A549 (cell line): ENCODE results near the gene GPS1. TPM values are rescaled to one million over a fixed set of nuclear protein-coding genes. Genes with fewer than 3 reads are reported as not detected.

Experiments
- ATAC-seq, 2 experiments: fragments of 200-7000 bp in 1 of 2; fragments of >200 bp in 1 of 2; cut with Nextera tagmentation in 1 of 2; cut with Tn5 transposase in 1 of 2; 3 replicates each; pipeline versions ENCODE4 v1.8.0 to v1.9.1; 2018 to 2020; ENCODE audit warnings: mild to moderate bottlenecking in 1 of 2, moderate library complexity in 1 of 2
- CTCF ChIA-PET: fragments of 300-600 bp; sonication (Branson Sonifier 250); formaldehyde crosslinking; extraction: SDS; loops from one replicate; lab custom pipeline; 2021; ENCODE audit warnings: antibody characterized with exemption, inconsistent platforms; lab: Yijun Ruan, JAX
- POLR2A ChIA-PET: fragments of 350-600 bp; formaldehyde crosslinking; extraction: SDS; loops from one replicate; lab custom pipeline; 2021; ENCODE audit warnings: antibody characterized with exemption, inconsistent platforms; lab: Yijun Ruan, JAX
- DNase-seq, 2 experiments: peaks; one replicate each; pipeline versions ENCODE4 v3.0.0 to v3.0.0-alpha.2; 2011 to 2016; ENCODE audit warnings: low read depth in 1 of 2, low spot score in 1 of 2
- FAIRE-seq: peaks from 2 replicates; lab custom pipeline; 2011; peaks lifted over from hg19 to GRCh38; lab: Jason Lieb, UNC
- H3K27ac ChIP-seq, 2 experiments: fragments of >200 bp; sonication (Bioruptor Twin); formaldehyde crosslinking; 3 replicates each; pipeline ENCODE4 v1.5.1; 2016 to 2017
- H3K4me1 ChIP-seq: fragments of >200 bp; sonication (Bioruptor Twin); formaldehyde crosslinking; 3 replicates; pipeline ENCODE4 v1.6.1; 2016
- H3K4me2 ChIP-seq: fragments of >200 bp; sonication (Bioruptor Twin); formaldehyde crosslinking; 3 replicates; pipeline ENCODE4 v1.6.1; 2016
- H3K4me3 ChIP-seq: fragments of >200 bp; sonication (Bioruptor Twin); formaldehyde crosslinking; 3 replicates; pipeline ENCODE4 v1.5.1; 2016
- H3K9me3 ChIP-seq: fragments of >200 bp; sonication (Bioruptor Twin); formaldehyde crosslinking; 3 replicates; pipeline ENCODE4 v1.6.1; 2016
- ATOH8 ChIP-seq: fragments of 250-450 bp; sonication (Bioruptor Pico); IDR thresholded peaks from 2 replicates; pipeline ENCODE4 v1.5.0; 2020; ENCODE audit warnings: low read depth, mild to moderate bottlenecking, moderate library complexity
- EHF ChIP-seq: fragments of 250-450 bp; sonication (Bioruptor Pico); IDR thresholded peaks from 2 replicates; pipeline ENCODE4 v1.5.0; 2020; ENCODE audit warnings: mild to moderate bottlenecking
- EHMT2 ChIP-seq: fragments of 200-600 bp; sonication (generic); IDR thresholded peaks from 2 replicates; pipeline ENCODE4 v1.6.1; 2016; ENCODE audit warnings: antibody characterized with exemption, low read depth, mild to moderate bottlenecking, moderate library complexity
- ELK1 ChIP-seq: fragments of 150-350 bp; IDR thresholded peaks from 2 replicates; pipeline ENCODE4 v1.6.1; 2014; ENCODE audit warnings: low read depth, mild to moderate bottlenecking, low read length
- FOSL2 ChIP-seq, 2 experiments: fragments of 450-650 bp in 1 of 2; fragments of >200 bp in 1 of 2; sonication (Bioruptor Twin) in 1 of 2; formaldehyde crosslinking; IDR thresholded peaks; 2 replicates each; pipeline versions ENCODE4 v1.5.0 to v1.6.1; 2016 to 2020; ENCODE audit warnings: mild to moderate bottlenecking in 1 of 2, moderate library complexity in 1 of 2
- HDAC2 ChIP-seq: fragments of 200-600 bp; sonication (generic); IDR thresholded peaks from 2 replicates; pipeline ENCODE4 v1.6.1; 2016
- HMGXB4 ChIP-seq: fragments of 250-450 bp; sonication (Bioruptor Pico); IDR thresholded peaks from 2 replicates; pipeline ENCODE4 v1.5.0; 2021; ENCODE audit warnings: mild to moderate bottlenecking, moderate library complexity, borderline replicate concordance
- KDM1A ChIP-seq: fragments of 200-600 bp; sonication (generic); IDR thresholded peaks from 2 replicates; pipeline ENCODE4 v1.6.1; 2016; ENCODE audit warnings: low read depth, mild to moderate bottlenecking
- KDM5A ChIP-seq: fragments of 200-600 bp; sonication (generic); IDR thresholded peaks from 2 replicates; pipeline ENCODE4 v1.6.1; 2016; ENCODE audit warnings: antibody characterized with exemption, mild to moderate bottlenecking
- MAFK ChIP-seq: fragments of 450-650 bp; IDR thresholded peaks from 2 replicates; pipeline ENCODE4 v1.6.1; 2014; ENCODE audit not compliant: partially characterized antibody
- MAX ChIP-seq: IDR thresholded peaks from 2 replicates; pipeline ENCODE4 v1.6.1; 2012
- MAZ ChIP-seq: fragments of 150-350 bp; IDR thresholded peaks from 2 replicates; pipeline ENCODE4 v1.6.1; 2014; ENCODE audit warnings: antibody characterized with exemption, low read depth, low read length, borderline replicate concordance
- NFE2L2 ChIP-seq: fragments of 150-350 bp; conservative IDR thresholded peaks from 2 replicates; pipeline ENCODE4 v1.6.1; 2014; ENCODE audit warnings: low read length
- NPAS2 ChIP-seq: fragments of 250-450 bp; sonication (Bioruptor Pico); IDR thresholded peaks from 2 replicates; pipeline ENCODE4 v1.8.0; 2022; ENCODE audit warnings: mild to moderate bottlenecking, moderate library complexity, borderline replicate concordance
- POLR2A ChIP-seq: IDR thresholded peaks from 2 replicates; pipeline ENCODE4 v1.6.1; 2012; ENCODE audit warnings: mild to moderate bottlenecking, low read length
- RAD21 ChIP-seq, 2 experiments: fragments of >200 bp in 1 of 2; sonication (Bioruptor Twin) in 1 of 2; formaldehyde crosslinking in 1 of 2; IDR thresholded peaks in 1 of 2; conservative IDR thresholded peaks in 1 of 2; 2 replicates in 1 of 2; 3 replicates in 1 of 2; pipeline ENCODE4 v1.6.1; 2012 to 2018; ENCODE audit warnings: inconsistent platforms in 1 of 2
- REST ChIP-seq: fragments of 200-600 bp; sonication (generic); IDR thresholded peaks from 2 replicates; pipeline ENCODE4 v1.6.1; 2016; ENCODE audit warnings: antibody characterized with exemption, mild to moderate bottlenecking, moderate library complexity
- RFX5 ChIP-seq: fragments of 450-650 bp; IDR thresholded peaks from 2 replicates; pipeline ENCODE4 v1.7.1; 2014; ENCODE audit warnings: antibody characterized with exemption, mild to moderate bottlenecking, moderate library complexity
- ZC3H11A ChIP-seq: fragments of 450-650 bp; IDR thresholded peaks from 2 replicates; pipeline ENCODE4 v1.6.1; 2014; ENCODE audit warnings: antibody characterized with exemption, mild to moderate bottlenecking
- WGBS: methylation state at CpG from one replicate; pipeline ENCODE4 v1.1.6; 2017; ENCODE audit errors: missing lambda C conversion rate; 5-methylcytosine and 5-hydroxymethylcytosine counted together
- polyA plus RNA-seq, 4 experiments: library from polyadenylated mRNA; depleted of rRNA in 3 of 4; stranded (reverse); fragments of >200 nt; fragmentation: RNase III in 1 of 4; extraction: RNeasy Plus Mini Kit Qiagen cat#74134 plus additional on column Dnase treatment in 1 of 4; gene quantifications; 2 replicates in 3 of 4; 3 replicates in 1 of 4; pipeline ENCODE4 v1.2.3, GENCODE V29; 2011 to 2017

GPS1 gene
- polyA plus RNA-seq, 2 of the 4 experiments (the other 2 are of a cell fraction), result 89.4 to 126 TPM

- no peak for FAIRE-seq
Observed at GRCh38 chr17:82062076-82062983, 10.6 kb downstream of the GPS1 start.

GRCh38 chr17:82062984-82063368, 11.3 kb downstream of the GPS1 start:
- ChIA-PET POLR2A (interaction anchor here (1.0 kb wide), 1 partner anchor 36 kb away, joined by 4 read pairs; no protein-coding TSS in a partner anchor), CTCF (interaction anchor here (0.6 to 21.7 kb wide), 5 partner anchors 25 to 103 kb away, joined by 3 to 191 read pairs (median 13); partner anchors contain the start of genes DCXR, NOTUM and RAC3)
- ATAC-seq, result no peak
- Histone ChIP-seq H3K4me3 (no peak overlapping the region), H3K4me2 (no peak overlapping the region), H3K4me1 (peaks cover 19% of the 10 kb centered on the region), H3K27ac (no peak overlapping the region), H3K9me3 (no peaks in the 10 kb centered on the region)
- WGBS, result 94% methylated on average over 9 of the region's 9 CpGs
- TF ChIP-seq ZC3H11A (no peak), FOSL2 (IDR thresholded peaks at IDR 0.05) (no peak), FOSL2 (CRISPR knock-in tag; IDR thresholded peaks at IDR 0.05) (no peak), REST (no peak), HMGXB4 (no peak), KDM1A (no peak), EHF (CRISPR knock-in tag) (no peak), RFX5 (no peak), ATOH8 (CRISPR knock-in tag) (no peak), KDM5A (no peak), MAZ (no peak), HDAC2 (no peak), RAD21 (conservative IDR thresholded peaks at IDR 0.05 in 1 of 2, IDR thresholded peaks at IDR 0.05 in 1 of 2) (no peak), ELK1 (no peak), NPAS2 (CRISPR knock-in tag) (no peak), POLR2A (no peak), MAFK (no peak)
- no peak for DNase-seq
- FAIRE-seq, result no peak

More at GRCh38 chr17:82062076-82062983, 10.6 kb downstream of the GPS1 start:
- 89% methylated on average over 20 of the region's 24 CpGs for WGBS
- TF ChIP-seq EHMT2 (no peak), MAX (no peak), ZC3H11A (no peak), NFE2L2 (no peak)
- ChIA-PET CTCF (interaction anchor here (0.6 to 21.7 kb wide), 7 partner anchors 10 to 102 kb away, joined by 3 to 191 read pairs (median 3); partner anchors contain the start of genes DCXR, GPS1, NOTUM and RAC3), POLR2A (interaction anchor here (1.0 kb wide), 1 partner anchor 36 kb away, joined by 4 read pairs; no protein-coding TSS in a partner anchor)
- H3K4me2 ChIP-seq, result no peak overlapping the region
- DNase-seq (no peak), ATAC-seq (peak; percentile 27 to 33; a peak in 4 of 6 replicates)
- H3K9me3 ChIP-seq, result no peaks in the 10 kb centered on the region
- peaks cover 19% of the 10 kb centered on the region for H3K4me1 ChIP-seq
- no peak overlapping the region for H3K27ac ChIP-seq
- no peak overlapping the region for H3K4me3 ChIP-seq
